DND-41 (cell line): ENCODE measurements around the gene DNAH17.

ENCODE experiments used
- EZH2 ChIP-seq: IDR thresholded peaks from 3 replicates; pipeline ENCODE4 v1.6.1; 2012; ENCODE audit warnings: borderline replicate concordance, low read depth, mild to moderate bottlenecking, moderate library complexity, low read length, inconsistent platforms; ENCODE audit not compliant: severe bottlenecking
- TF ChIP-seq, protein P1 (sequence below): IDR thresholded peaks from 2 replicates; pipeline ENCODE4 v1.5.1; 2012; ENCODE audit warnings: borderline replicate concordance, low read length, moderate library complexity, mild to moderate bottlenecking; ENCODE audit not compliant: poor library complexity, severe bottlenecking; ENCODE audit errors: extremely low read depth

DNA sequence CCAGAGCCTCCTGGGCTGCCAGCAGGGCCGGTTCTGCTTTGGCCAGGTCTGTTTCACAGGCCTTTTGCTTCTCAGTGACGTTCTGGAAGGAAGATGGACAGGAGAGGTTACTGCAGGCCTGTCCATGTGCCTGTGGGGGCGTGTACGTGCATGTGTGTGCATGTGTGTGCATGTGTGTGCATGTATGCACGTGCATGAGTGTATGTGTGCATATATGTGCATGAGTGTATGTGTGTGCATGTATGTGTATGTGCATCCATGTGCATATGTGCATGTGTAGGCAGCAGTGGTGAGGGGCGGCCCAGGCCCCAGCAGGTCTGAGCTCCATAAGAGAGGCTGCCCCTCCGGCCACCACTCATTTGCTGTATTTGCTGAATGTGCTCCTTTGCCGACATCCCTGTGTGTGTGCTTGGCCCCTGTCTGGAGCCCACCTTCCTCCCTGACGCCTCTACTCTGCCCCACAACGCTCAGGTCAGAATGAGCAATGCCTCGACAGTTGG lies 117.0 kb downstream of the DNAH17 start:
- TF ChIP-seq, protein P1, sequence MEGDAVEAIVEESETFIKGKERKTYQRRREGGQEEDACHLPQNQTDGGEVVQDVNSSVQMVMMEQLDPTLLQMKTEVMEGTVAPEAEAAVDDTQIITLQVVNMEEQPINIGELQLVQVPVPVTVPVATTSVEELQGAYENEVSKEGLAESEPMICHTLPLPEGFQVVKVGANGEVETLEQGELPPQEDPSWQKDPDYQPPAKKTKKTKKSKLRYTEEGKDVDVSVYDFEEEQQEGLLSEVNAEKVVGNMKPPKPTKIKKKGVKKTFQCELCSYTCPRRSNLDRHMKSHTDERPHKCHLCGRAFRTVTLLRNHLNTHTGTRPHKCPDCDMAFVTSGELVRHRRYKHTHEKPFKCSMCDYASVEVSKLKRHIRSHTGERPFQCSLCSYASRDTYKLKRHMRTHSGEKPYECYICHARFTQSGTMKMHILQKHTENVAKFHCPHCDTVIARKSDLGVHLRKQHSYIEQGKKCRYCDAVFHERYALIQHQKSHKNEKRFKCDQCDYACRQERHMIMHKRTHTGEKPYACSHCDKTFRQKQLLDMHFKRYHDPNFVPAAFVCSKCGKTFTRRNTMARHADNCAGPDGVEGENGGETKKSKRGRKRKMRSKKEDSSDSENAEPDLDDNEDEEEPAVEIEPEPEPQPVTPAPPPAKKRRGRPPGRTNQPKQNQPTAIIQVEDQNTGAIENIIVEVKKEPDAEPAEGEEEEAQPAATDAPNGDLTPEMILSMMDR, result no peak
- TF ChIP-seq EZH2, result no peak
